Measurements from ENCODE around the gene SCGB1C2. TPM values are rescaled to one million over a fixed set of nuclear protein-coding genes. Genes with fewer than 3 reads are reported as not detected.

The SCGB1C2 gene
- not detected in 2 replicates for total RNA-seq

GRCh38 chr17:137166-137807 is at the start of gene SCGB1C2:
SCGB1C2 (plus strand) TSS chr17:137569; CDS start chr17:137591, 22 bp downstream.

GRCh38 chr17:181245-182049 is 44.1 kb downstream of the SCGB1C2 start, which contains the start of gene DOC2B:
DOC2B (minus strand) TSS chr17:181650; CDS start chr17:181479, 171 bp downstream.

Other genes with a start within 250 kb of the SCGB1C2 start
- gene DOC2B, start 44.1 kb downstream of the SCGB1C2 start, total RNA-seq = not detected in 2 replicates
- gene RPH3AL, start 215.2 kb downstream of the SCGB1C2 start, total RNA-seq = 1.2 TPM in 2 replicates